Liver (tissue), 3 donors: ENCODE results near the gene PACSIN2.

Experiments
- JUND ChIP-seq, 2 donors: IDR thresholded peaks; 2 replicates each; pipeline ENCODE4 v1.6.1; 2016; ENCODE audit warnings: antibody characterized with exemption in 2 of 2
- NR2F2 ChIP-seq: IDR thresholded peaks from 2 replicates; pipeline ENCODE4 v1.6.1; 2016; ENCODE audit warnings: antibody characterized with exemption
- RAD21 ChIP-seq, 2 donors: IDR thresholded peaks; 2 replicates each; pipeline ENCODE4 v1.6.1; 2016; ENCODE audit warnings: antibody characterized with exemption in 2 of 2, mild to moderate bottlenecking in 2 of 2
- YY1 ChIP-seq: IDR thresholded peaks from 2 replicates; pipeline ENCODE4 v1.6.1; 2016; ENCODE audit warnings: antibody characterized with exemption, mild to moderate bottlenecking
- TF ChIP-seq, protein P1 (sequence below): IDR thresholded peaks from 2 replicates; pipeline ENCODE4 v1.6.1; 2016; ENCODE audit warnings: antibody characterized with exemption
- TF ChIP-seq, protein P2 (sequence below): fragments of 150-350 bp; IDR thresholded peaks from 2 replicates; pipeline ENCODE4 v1.5.1; 2017; ENCODE audit warnings: improper control_type of control experiment, low read depth, low read length; ENCODE audit not compliant: missing input control
- TF ChIP-seq, protein P3 (sequence below): IDR thresholded peaks from 2 replicates; pipeline ENCODE4 v1.6.1; 2016; ENCODE audit warnings: antibody characterized with exemption, mild to moderate bottlenecking
- TF ChIP-seq, protein P4 (sequence below): IDR thresholded peaks from 2 replicates; pipeline ENCODE4 v1.6.1; 2016; ENCODE audit warnings: antibody characterized with exemption
- donor health status: healthy.
- donor health status: healthy.

DNA sequence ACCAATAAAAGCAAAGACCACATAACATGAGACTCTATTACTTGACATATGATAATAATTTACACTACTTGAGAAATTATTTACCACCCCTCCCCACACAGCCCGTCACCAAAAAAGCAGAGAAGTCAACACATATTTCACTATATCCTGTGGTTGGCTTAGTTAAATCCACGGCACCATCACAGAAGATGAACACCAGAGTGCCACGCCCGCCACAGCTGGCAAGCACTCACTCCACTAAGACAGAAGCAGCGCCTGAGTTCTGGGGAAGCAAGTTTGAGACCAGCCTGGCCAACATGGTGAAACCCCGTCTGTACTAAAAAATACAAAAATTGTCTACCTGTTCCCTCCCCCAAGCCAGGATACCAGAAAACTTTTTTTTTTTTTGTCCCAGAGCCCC, 53.1 kb downstream of the PACSIN2 start:
- TF ChIP-seq, protein P1, sequence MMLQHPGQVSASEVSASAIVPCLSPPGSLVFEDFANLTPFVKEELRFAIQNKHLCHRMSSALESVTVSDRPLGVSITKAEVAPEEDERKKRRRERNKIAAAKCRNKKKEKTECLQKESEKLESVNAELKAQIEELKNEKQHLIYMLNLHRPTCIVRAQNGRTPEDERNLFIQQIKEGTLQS = no peak
- TF ChIP-seq, protein P2, sequence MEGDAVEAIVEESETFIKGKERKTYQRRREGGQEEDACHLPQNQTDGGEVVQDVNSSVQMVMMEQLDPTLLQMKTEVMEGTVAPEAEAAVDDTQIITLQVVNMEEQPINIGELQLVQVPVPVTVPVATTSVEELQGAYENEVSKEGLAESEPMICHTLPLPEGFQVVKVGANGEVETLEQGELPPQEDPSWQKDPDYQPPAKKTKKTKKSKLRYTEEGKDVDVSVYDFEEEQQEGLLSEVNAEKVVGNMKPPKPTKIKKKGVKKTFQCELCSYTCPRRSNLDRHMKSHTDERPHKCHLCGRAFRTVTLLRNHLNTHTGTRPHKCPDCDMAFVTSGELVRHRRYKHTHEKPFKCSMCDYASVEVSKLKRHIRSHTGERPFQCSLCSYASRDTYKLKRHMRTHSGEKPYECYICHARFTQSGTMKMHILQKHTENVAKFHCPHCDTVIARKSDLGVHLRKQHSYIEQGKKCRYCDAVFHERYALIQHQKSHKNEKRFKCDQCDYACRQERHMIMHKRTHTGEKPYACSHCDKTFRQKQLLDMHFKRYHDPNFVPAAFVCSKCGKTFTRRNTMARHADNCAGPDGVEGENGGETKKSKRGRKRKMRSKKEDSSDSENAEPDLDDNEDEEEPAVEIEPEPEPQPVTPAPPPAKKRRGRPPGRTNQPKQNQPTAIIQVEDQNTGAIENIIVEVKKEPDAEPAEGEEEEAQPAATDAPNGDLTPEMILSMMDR = no peak
- TF ChIP-seq, protein P3, sequence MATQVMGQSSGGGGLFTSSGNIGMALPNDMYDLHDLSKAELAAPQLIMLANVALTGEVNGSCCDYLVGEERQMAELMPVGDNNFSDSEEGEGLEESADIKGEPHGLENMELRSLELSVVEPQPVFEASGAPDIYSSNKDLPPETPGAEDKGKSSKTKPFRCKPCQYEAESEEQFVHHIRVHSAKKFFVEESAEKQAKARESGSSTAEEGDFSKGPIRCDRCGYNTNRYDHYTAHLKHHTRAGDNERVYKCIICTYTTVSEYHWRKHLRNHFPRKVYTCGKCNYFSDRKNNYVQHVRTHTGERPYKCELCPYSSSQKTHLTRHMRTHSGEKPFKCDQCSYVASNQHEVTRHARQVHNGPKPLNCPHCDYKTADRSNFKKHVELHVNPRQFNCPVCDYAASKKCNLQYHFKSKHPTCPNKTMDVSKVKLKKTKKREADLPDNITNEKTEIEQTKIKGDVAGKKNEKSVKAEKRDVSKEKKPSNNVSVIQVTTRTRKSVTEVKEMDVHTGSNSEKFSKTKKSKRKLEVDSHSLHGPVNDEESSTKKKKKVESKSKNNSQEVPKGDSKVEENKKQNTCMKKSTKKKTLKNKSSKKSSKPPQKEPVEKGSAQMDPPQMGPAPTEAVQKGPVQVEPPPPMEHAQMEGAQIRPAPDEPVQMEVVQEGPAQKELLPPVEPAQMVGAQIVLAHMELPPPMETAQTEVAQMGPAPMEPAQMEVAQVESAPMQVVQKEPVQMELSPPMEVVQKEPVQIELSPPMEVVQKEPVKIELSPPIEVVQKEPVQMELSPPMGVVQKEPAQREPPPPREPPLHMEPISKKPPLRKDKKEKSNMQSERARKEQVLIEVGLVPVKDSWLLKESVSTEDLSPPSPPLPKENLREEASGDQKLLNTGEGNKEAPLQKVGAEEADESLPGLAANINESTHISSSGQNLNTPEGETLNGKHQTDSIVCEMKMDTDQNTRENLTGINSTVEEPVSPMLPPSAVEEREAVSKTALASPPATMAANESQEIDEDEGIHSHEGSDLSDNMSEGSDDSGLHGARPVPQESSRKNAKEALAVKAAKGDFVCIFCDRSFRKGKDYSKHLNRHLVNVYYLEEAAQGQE = no peak
- no peak for TF ChIP-seq RAD21 (IDR thresholded peaks at IDR 0.05)
- no peak for TF ChIP-seq NR2F2
- TF ChIP-seq JUND (IDR thresholded peaks at IDR 0.05) = no peak
- TF ChIP-seq, protein P4, sequence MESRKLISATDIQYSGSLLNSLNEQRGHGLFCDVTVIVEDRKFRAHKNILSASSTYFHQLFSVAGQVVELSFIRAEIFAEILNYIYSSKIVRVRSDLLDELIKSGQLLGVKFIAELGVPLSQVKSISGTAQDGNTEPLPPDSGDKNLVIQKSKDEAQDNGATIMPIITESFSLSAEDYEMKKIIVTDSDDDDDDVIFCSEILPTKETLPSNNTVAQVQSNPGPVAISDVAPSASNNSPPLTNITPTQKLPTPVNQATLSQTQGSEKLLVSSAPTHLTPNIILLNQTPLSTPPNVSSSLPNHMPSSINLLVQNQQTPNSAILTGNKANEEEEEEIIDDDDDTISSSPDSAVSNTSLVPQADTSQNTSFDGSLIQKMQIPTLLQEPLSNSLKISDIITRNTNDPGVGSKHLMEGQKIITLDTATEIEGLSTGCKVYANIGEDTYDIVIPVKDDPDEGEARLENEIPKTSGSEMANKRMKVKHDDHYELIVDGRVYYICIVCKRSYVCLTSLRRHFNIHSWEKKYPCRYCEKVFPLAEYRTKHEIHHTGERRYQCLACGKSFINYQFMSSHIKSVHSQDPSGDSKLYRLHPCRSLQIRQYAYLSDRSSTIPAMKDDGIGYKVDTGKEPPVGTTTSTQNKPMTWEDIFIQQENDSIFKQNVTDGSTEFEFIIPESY = no peak
- TF ChIP-seq YY1 = no peak
